H1 (cell line): ENCODE data around the gene TMEM255B. TPM values are rescaled to one million over a fixed set of nuclear protein-coding genes. Genes with fewer than 3 reads are reported as not detected.

Experiments used
- CTCF ChIA-PET: fragments of 300-600 bp; sonication (Branson Sonifier 250); formaldehyde crosslinking; loops from one replicate; lab custom pipeline; 2021; ENCODE audit not compliant: partially characterized antibody; lab: Charles Lee
- POLR2A ChIA-PET: fragments of 300-600 bp; sonication (Branson Sonifier 250); formaldehyde crosslinking; loops from one replicate; lab custom pipeline; 2021; ENCODE audit warnings: inconsistent platforms; ENCODE audit not compliant: partially characterized antibody; lab: Charles Lee
- DNase-seq, 2 experiments: peaks; one replicate each; pipeline versions ENCODE4 v3.0.0 to v3.0.0-alpha.2; 2010 to 2022; ENCODE audit warnings: low spot score in 2 of 2, low read depth in 1 of 2, mixed read lengths in 1 of 2
- FAIRE-seq: peaks from 2 replicates; lab custom pipeline; 2011; peaks lifted over from hg19 to GRCh38; lab: Jason Lieb, UNC
- H2AFZ ChIP-seq: 2 replicates; pipeline ENCODE4 v1.8.1; 2012; ENCODE audit warnings: low read length, inconsistent platforms
- H2AK5ac ChIP-seq: 2 replicates; pipeline ENCODE4 v1.6.1; 2013; ENCODE audit warnings: low read depth, low read length
- H2BK120ac ChIP-seq: replicated peaks from 2 replicates; pipeline ENCODE3; 2013; ENCODE audit warnings: low read depth, low read length, inconsistent platforms
- H2BK12ac ChIP-seq: 2 replicates; pipeline ENCODE4 v1.6.1; 2013; ENCODE audit warnings: low read depth, low read length
- H2BK15ac ChIP-seq: 2 replicates; pipeline ENCODE4 v1.6.1; 2013; ENCODE audit warnings: low read length
- H2BK20ac ChIP-seq: 2 replicates; pipeline ENCODE4 v1.6.1; 2013; ENCODE audit warnings: low read length
- H2BK5ac ChIP-seq: 2 replicates; pipeline ENCODE4 v1.6.1; 2013; ENCODE audit warnings: low read depth, low read length
- H3K14ac ChIP-seq: 2 replicates; pipeline ENCODE4 v1.6.1; 2013; ENCODE audit warnings: inconsistent platforms; ENCODE audit not compliant: insufficient read length
- H3K18ac ChIP-seq: 2 replicates; pipeline ENCODE4 v1.6.1; 2013; ENCODE audit warnings: low read length; ENCODE audit errors: extremely low read depth
- H3K23ac ChIP-seq: 2 replicates; pipeline ENCODE4 v1.6.1; 2013; ENCODE audit warnings: inconsistent platforms; ENCODE audit not compliant: insufficient read length
- H3K23me2 ChIP-seq: 2 replicates; pipeline ENCODE4 v1.6.1; 2013; ENCODE audit warnings: low read depth, low read length
- H3K27ac ChIP-seq: 2 replicates; pipeline ENCODE4 v1.6.1; 2011; ENCODE audit warnings: low read depth, low read length, inconsistent platforms
- H3K27me3 ChIP-seq, 4 experiments: replicated peaks in 1 of 4; 1 replicate in 1 of 4; 2 replicates in 3 of 4; pipeline versions ENCODE4 v1.6.1 to v1.8.1; 2011 to 2013; ENCODE audit warnings: low read length in 3 of 4, mild to moderate bottlenecking in 3 of 4, inconsistent platforms in 2 of 4, mixed read lengths in 2 of 4, moderate library complexity in 1 of 4; ENCODE audit not compliant: control insufficient read depth in 3 of 4, insufficient read depth in 3 of 4; ENCODE audit errors: extremely low read depth in 1 of 4
- H3K36me3 ChIP-seq, 4 experiments: 2 replicates each; pipeline versions ENCODE4 v1.6.1 to v1.8.1; 2011 to 2013; ENCODE audit warnings: mild to moderate bottlenecking in 4 of 4, low read length in 3 of 4, moderate library complexity in 2 of 4, control low read depth in 1 of 4, inconsistent platforms in 1 of 4; ENCODE audit not compliant: insufficient read depth in 4 of 4, control insufficient read depth in 2 of 4
- H3K4ac ChIP-seq: replicated peaks from 2 replicates; pipeline ENCODE3; 2013; ENCODE audit warnings: low read length, low read depth, mixed read lengths, inconsistent platforms; ENCODE audit not compliant: insufficient read length
- H3K4me1 ChIP-seq, 4 experiments: replicated peaks in 1 of 4; 1 replicate in 1 of 4; 2 replicates in 3 of 4; pipeline versions ENCODE4 v1.6.1 to v1.8.1; 2011 to 2013; ENCODE audit warnings: low read length in 3 of 4, inconsistent platforms in 2 of 4, mixed read lengths in 1 of 4; ENCODE audit not compliant: insufficient read depth in 4 of 4, control insufficient read depth in 3 of 4
- H3K4me2 ChIP-seq, 2 experiments: 2 replicates each; pipeline versions ENCODE4 v1.6.1 to v1.8.1; 2011 to 2013; ENCODE audit warnings: low read depth in 2 of 2, low read length in 2 of 2, control low read depth in 1 of 2, inconsistent platforms in 1 of 2, mild to moderate bottlenecking in 1 of 2; ENCODE audit not compliant: insufficient read depth in 1 of 2
- H3K4me3 ChIP-seq, 4 experiments: fragments of 200-600, 300-600 bp in 1 of 4; sonication (generic), shearing (Covaris generic), sonication (Bioruptor Twin) in 1 of 4; 2 replicates each; pipeline versions ENCODE4 v1.5.1 to v1.8.1; 2011 to 2016; ENCODE audit warnings: low read length in 4 of 4, low read depth in 3 of 4, control low read depth in 2 of 4, inconsistent platforms in 2 of 4, mild to moderate bottlenecking in 2 of 4, mixed read lengths in 1 of 4, moderate library complexity in 1 of 4; ENCODE audit not compliant: insufficient read depth in 2 of 4; ENCODE audit errors: extremely low read depth in 1 of 4
- H3K56ac ChIP-seq: replicated peaks from 2 replicates; pipeline ENCODE3; 2013; ENCODE audit warnings: low read depth, mild to moderate bottlenecking, mixed read lengths, low read length, inconsistent platforms; ENCODE audit not compliant: insufficient read length
- H3K79me1 ChIP-seq: 2 replicates; pipeline ENCODE4 v1.6.1; 2013; ENCODE audit warnings: low read depth, low read length, control low read depth
- H3K79me2 ChIP-seq, 2 experiments: 2 replicates each; pipeline versions ENCODE4 v1.6.1 to v1.8.1; 2012 to 2013; ENCODE audit warnings: low read length in 2 of 2, mild to moderate bottlenecking in 2 of 2, inconsistent platforms in 1 of 2; ENCODE audit not compliant: insufficient read depth in 2 of 2, control insufficient read depth in 1 of 2
- H3K9ac ChIP-seq, 4 experiments: replicated peaks in 1 of 4; 1 replicate in 1 of 4; 2 replicates in 3 of 4; pipeline versions ENCODE4 v1.6.1 to v1.8.1; 2011 to 2013; ENCODE audit warnings: low read depth in 3 of 4, low read length in 3 of 4, control low read depth in 2 of 4, mild to moderate bottlenecking in 2 of 4, moderate library complexity in 2 of 4, inconsistent platforms in 1 of 4; ENCODE audit errors: extremely low read depth in 1 of 4
- H3K9me3 ChIP-seq, 2 experiments: 2 replicates each; pipeline versions ENCODE4 v1.6.1 to v1.8.1; 2012 to 2013; ENCODE audit warnings: mild to moderate bottlenecking in 2 of 2, moderate library complexity in 2 of 2, control low read depth in 1 of 2, inconsistent platforms in 1 of 2, low read depth in 1 of 2, low read length in 1 of 2, mixed read lengths in 1 of 2; ENCODE audit not compliant: insufficient read depth in 2 of 2
- H4K20me1 ChIP-seq, 2 experiments: replicated peaks in 1 of 2; 2 replicates each; pipeline versions ENCODE3 to v1.8.1; 2011 to 2013; ENCODE audit warnings: inconsistent platforms in 2 of 2, low read length in 2 of 2, mild to moderate bottlenecking in 1 of 2; ENCODE audit not compliant: insufficient read depth in 2 of 2, control insufficient read depth in 1 of 2
- H4K5ac ChIP-seq: 2 replicates; pipeline ENCODE4 v1.6.1; 2013; ENCODE audit warnings: low read length, low read depth, mixed read lengths, inconsistent platforms; ENCODE audit not compliant: insufficient read length
- H4K8ac ChIP-seq: 2 replicates; pipeline ENCODE4 v1.8.0; 2013; ENCODE audit warnings: mild to moderate bottlenecking, moderate library complexity, low read length, inconsistent platforms; ENCODE audit not compliant: insufficient read depth; ENCODE audit errors: extremely low read depth
- H4K91ac ChIP-seq: replicated peaks from 2 replicates; pipeline ENCODE3; 2013; ENCODE audit warnings: low read length, mixed read lengths, inconsistent platforms; ENCODE audit not compliant: insufficient read length
- SIX5 ChIP-seq: IDR thresholded peaks from 2 replicates; pipeline ENCODE4 v1.6.1; 2011; ENCODE audit warnings: mild to moderate bottlenecking, low read depth, low read length
- WGBS, 2 experiments: shearing (Covaris generic) in 1 of 2; methylation state at CpG; one replicate each; pipeline versions ENCODE4 v1.1.6 to v1.1.7; 2013 to 2015; ENCODE audit warnings: low lambda C conversion rate in 2 of 2, mixed read lengths in 2 of 2, inconsistent platforms in 1 of 2, low coverage in 1 of 2, missing lambda C conversion rate in 1 of 2; ENCODE audit not compliant: insufficient replicate concordance in 2 of 2, insufficient coverage in 1 of 2, insufficient read length in 1 of 2; ENCODE audit errors: extremely low coverage in 1 of 2, missing lambda C conversion rate in 1 of 2; 5-methylcytosine and 5-hydroxymethylcytosine counted together
- polyA plus RNA-seq, 7 experiments: library from polyadenylated mRNA; depleted of rRNA in 3 of 7; stranded (reverse) in 5 of 7; unstranded in 2 of 7; fragments of >200 nt in 5 of 7; fragments of 200-250 nt in 2 of 7; gene quantifications; 1 replicate in 5 of 7; 2 replicates in 1 of 7; 4 replicates in 1 of 7; pipeline versions ENCODE4 v1.2.1 to v1.2.3, GENCODE V29; 2011 to 2013; ENCODE audit warnings: missing spikeins in 2 of 7, mixed read lengths in 2 of 7
- total RNA-seq: library from RNA; stranded (reverse); fragmentation: NEBNext Ultra II Directional; extraction: Animal tissue kit (Norgen Biotek cat#: 25700); gene quantifications from 2 replicates; pipeline ENCODE4 v1.2.1, GENCODE V29; 2021
- TF ChIP-seq, protein P1 (sequence below): IDR thresholded peaks from 2 replicates; pipeline ENCODE4 v1.6.1; 2011; ENCODE audit warnings: low read length, improper control_type of control experiment

Gene TMEM255B
- total and polyA plus RNA-seq, 2 of the 8 experiments (the other 6 are each of a cell fraction or from before 2014, with no cell fraction given): 3.4 to 4.4 TPM

DNA sequence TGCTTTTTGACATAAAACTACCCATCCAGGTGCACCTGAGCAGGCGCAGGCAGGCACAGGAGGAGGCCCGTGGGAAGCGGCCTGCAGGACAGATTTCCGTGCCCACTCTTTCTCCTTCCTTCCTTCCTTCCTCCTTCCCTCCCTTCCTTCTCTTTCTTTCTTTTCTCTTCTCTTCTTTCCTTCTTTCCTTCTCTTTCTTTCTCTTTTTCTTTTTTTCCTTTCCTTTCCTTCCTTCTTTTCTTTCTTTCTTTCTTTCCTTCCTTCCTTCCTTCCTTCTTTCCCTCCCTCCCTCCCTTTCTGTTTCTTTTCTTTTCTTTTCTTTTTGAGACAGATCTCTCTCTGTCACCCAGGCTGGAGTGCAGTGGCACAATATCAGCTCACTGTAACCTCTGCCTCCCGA, 21.2 kb upstream of the TMEM255B start:
- Histone ChIP-seq H3K4me2 (no peak overlapping the region), H3K18ac (no peak overlapping the region)
- no peak for TF ChIP-seq SIX5
- TF ChIP-seq, protein P1, sequence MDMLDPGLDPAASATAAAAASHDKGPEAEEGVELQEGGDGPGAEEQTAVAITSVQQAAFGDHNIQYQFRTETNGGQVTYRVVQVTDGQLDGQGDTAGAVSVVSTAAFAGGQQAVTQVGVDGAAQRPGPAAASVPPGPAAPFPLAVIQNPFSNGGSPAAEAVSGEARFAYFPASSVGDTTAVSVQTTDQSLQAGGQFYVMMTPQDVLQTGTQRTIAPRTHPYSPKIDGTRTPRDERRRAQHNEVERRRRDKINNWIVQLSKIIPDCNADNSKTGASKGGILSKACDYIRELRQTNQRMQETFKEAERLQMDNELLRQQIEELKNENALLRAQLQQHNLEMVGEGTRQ: no peak
- TF ChIP-seq, all 59 proteins: peak for 0
- FAIRE-seq (no peak), DNase-seq (no peak)
- H3K14ac ChIP-seq: no peak overlapping the region
- no peak overlapping the region for H4K5ac ChIP-seq
- peaks cover 0 to 5% of the 10 kb centered on the region in 2 experiments for H4K20me1 ChIP-seq
- no peak overlapping the region for H3K27ac ChIP-seq
- no peak overlapping the region for H2BK15ac ChIP-seq
- H3K56ac ChIP-seq: no peak overlapping the region
- no peaks in the 10 kb centered on the region for H3K79me1 ChIP-seq
- H2BK120ac ChIP-seq: no peak overlapping the region
- H2BK12ac ChIP-seq: no peak overlapping the region
- H2AFZ ChIP-seq: no peak overlapping the region
- H2BK5ac ChIP-seq: no peak overlapping the region
- 72% methylated on average over 3 of the region's 5 CpGs; no CpG with 5 or more reads in 1 of the 2 experiments for WGBS, 2 experiments
- no peak overlapping the region for H3K23ac ChIP-seq
- no peak overlapping the region for H2AK5ac ChIP-seq
- POLR2A ChIA-PET: no interaction called here
- 0 out of 2 replicates have a peak, but pooled peaks cover 2% of the 10 kb centered on the region for H3K23me2 ChIP-seq
- H3K9ac ChIP-seq: no peak overlapping the region
- H4K91ac ChIP-seq: no peak overlapping the region
- H2BK20ac ChIP-seq: no peak overlapping the region
- H3K4me3 ChIP-seq: no peak overlapping the region
- H3K36me3 ChIP-seq: no peaks in the 10 kb centered on the region
- H3K4me1 ChIP-seq: peaks cover 0 to 8% (median 2%) of the 10 kb centered on the region in 4 experiments; a peak in 3 of 7 replicates
- no peak overlapping the region for H4K8ac ChIP-seq
- no peak overlapping the region for H3K4ac ChIP-seq
- peaks cover 12 to 18% of the 10 kb centered on the region in 2 experiments; a peak in 3 of 4 replicates for H3K9me3 ChIP-seq
- CTCF ChIA-PET: interaction anchor here (0.8 kb wide), 1 partner anchor 86 kb away, joined by 3 read pairs; no protein-coding TSS in a partner anchor
- no peaks in the 10 kb centered on the region for H3K79me2 ChIP-seq
- H3K27me3 ChIP-seq: no peaks in the 10 kb centered on the region
